ENCODE results near the gene KREMEN2. TPM values are rescaled to one million over a fixed set of nuclear protein-coding genes. Genes with fewer than 3 reads are reported as not detected.
"Not testable (repeated sequence)": the region's sequence is repeated elsewhere in the genome, so short reads cannot be mapped to it uniquely, and the experiment has no call there.

The KREMEN2 gene
- total RNA-seq, 4 donors from 2014 or later, result not detected

- no peak for TF ChIP-seq CTCF (IDR thresholded peaks at IDR 0.05)
- TF ChIP-seq EP300 (IDR thresholded peaks at IDR 0.05), result no peak
- no peak for TF ChIP-seq POLR2AphosphoS5 (IDR thresholded peaks at IDR 0.05)
- no peak for TF ChIP-seq POLR2A (IDR thresholded peaks at IDR 0.05)
- Histone ChIP-seq H3K27ac (no peak overlapping the region), H3K36me3 (peaks cover 0 to 59% of the 10 kb centered on the region in 2 donors), H3K4me3 (no peak overlapping the region), H3K4me1 (peaks cover 0 to 18% (median 0%) of the 10 kb centered on the region in 3 donors), H3K9me3 (no peaks in the 10 kb centered on the region), H3K27me3 (no peaks in the 10 kb centered on the region)
- WGBS, 2 donors (ENCODE audit: low coverage in 1 of 2), result no CpG with 5 or more reads among the region's 11 CpGs
- ATAC-seq, result no peak
Measured at GRCh38 chr16:2928796-2929195, 35.3 kb upstream of the KREMEN2 start.

- TF ChIP-seq EP300 (IDR thresholded peaks at IDR 0.05), result no peak
- no peak for TF ChIP-seq POLR2AphosphoS5 (IDR thresholded peaks at IDR 0.05)
- no peak for TF ChIP-seq CTCF (IDR thresholded peaks at IDR 0.05)
- no peak for TF ChIP-seq POLR2A (IDR thresholded peaks at IDR 0.05)
- Histone ChIP-seq H3K9me3 (no peaks in the 10 kb centered on the region), H3K27me3 (no peaks in the 10 kb centered on the region), H3K27ac (no peak overlapping the region), H3K4me3 (no peak overlapping the region), H3K4me1 (peaks cover 0 to 18% (median 0%) of the 10 kb centered on the region in 3 donors), H3K36me3 (peaks cover 0 to 61% of the 10 kb centered on the region in 2 donors)
- no CpG with 5 or more reads among the region's 14 CpGs for WGBS, 2 donors (ENCODE audit: low coverage in 1 of 2)
- no peak for ATAC-seq
Measured at GRCh38 chr16:2929693-2930092, 34.4 kb upstream of the KREMEN2 start.

GRCh38 chr16:2930236-2930635 is 33.8 kb upstream of the KREMEN2 start:
- peaks cover 0 to 62% of the 10 kb centered on the region in 2 donors for H3K36me3 ChIP-seq
- no peaks in the 10 kb centered on the region for H3K27me3 ChIP-seq
- H3K27ac ChIP-seq, result no peak overlapping the region
- H3K4me1 ChIP-seq, result peaks cover 0 to 13% (median 0%) of the 10 kb centered on the region in 3 donors
- ATAC-seq, result no peak
- H3K9me3 ChIP-seq, result no peaks in the 10 kb centered on the region
- no peak for TF ChIP-seq EP300 (IDR thresholded peaks at IDR 0.05)
- no peak for TF ChIP-seq CTCF (IDR thresholded peaks at IDR 0.05)
- TF ChIP-seq POLR2A (IDR thresholded peaks at IDR 0.05), result no peak
- no peak for TF ChIP-seq POLR2AphosphoS5 (IDR thresholded peaks at IDR 0.05)
- WGBS, 2 donors (ENCODE audit: low coverage in 1 of 2), result no CpG with 5 or more reads among the region's 15 CpGs
- H3K4me3 ChIP-seq, result no peak overlapping the region

GRCh38 chr16:2931231-2931914 is 32.7 kb upstream of the KREMEN2 start:
- H3K27me3 ChIP-seq, H3K9me3 ChIP-seq, ATAC-seq, H3K27ac ChIP-seq, H3K4me3 ChIP-seq: not testable (repeated sequence)
- Histone ChIP-seq H3K4me1 (peaks cover 0 to 12% (median 0%) of the 10 kb centered on the region in 3 donors), H3K36me3 (peaks cover 0 to 73% of the 10 kb centered on the region in 2 donors)
- WGBS, 2 donors (ENCODE audit: low coverage in 1 of 2), result 81 to 100% methylated on average over 2 to 6 of the region's 13 CpGs

- Histone ChIP-seq H3K27me3 (no peaks in the 10 kb centered on the region), H3K4me3 (no peak overlapping the region), H3K4me1 (no peaks in the 10 kb centered on the region), H3K27ac (no peak overlapping the region), H3K9me3 (no peaks in the 10 kb centered on the region), H3K36me3 (peaks cover 0 to 91% of the 10 kb centered on the region in 2 donors)
- ATAC-seq, result no peak
- no peak for TF ChIP-seq POLR2A (IDR thresholded peaks at IDR 0.05)
- no peak for TF ChIP-seq CTCF (IDR thresholded peaks at IDR 0.05)
- TF ChIP-seq EP300 (IDR thresholded peaks at IDR 0.05), result no peak
- no peak for TF ChIP-seq POLR2AphosphoS5 (IDR thresholded peaks at IDR 0.05)
- no CpG with 5 or more reads among the region's 30 CpGs for WGBS, 2 donors (ENCODE audit: low coverage in 1 of 2)
Measured at GRCh38 chr16:2933136-2933535, 30.9 kb upstream of the KREMEN2 start.
